NOMO-1 (cell line): ENCODE measurements around the gene EXD1.
A peak's percentile ranks its signal among the peaks of the same experiment; 100 is the strongest.
"Not testable (repeated sequence)": the region's sequence is repeated elsewhere in the genome, so short reads cannot be mapped to it uniquely, and the experiment has no call there.

Source experiments
- DNase-seq, 2 experiments: peaks; one replicate each; lab custom pipeline; 2025; ENCODE audit not compliant: unreplicated experiment in 2 of 2; lab: John Stamatoyannopoulos, UW

Gene EXD1, protein sequence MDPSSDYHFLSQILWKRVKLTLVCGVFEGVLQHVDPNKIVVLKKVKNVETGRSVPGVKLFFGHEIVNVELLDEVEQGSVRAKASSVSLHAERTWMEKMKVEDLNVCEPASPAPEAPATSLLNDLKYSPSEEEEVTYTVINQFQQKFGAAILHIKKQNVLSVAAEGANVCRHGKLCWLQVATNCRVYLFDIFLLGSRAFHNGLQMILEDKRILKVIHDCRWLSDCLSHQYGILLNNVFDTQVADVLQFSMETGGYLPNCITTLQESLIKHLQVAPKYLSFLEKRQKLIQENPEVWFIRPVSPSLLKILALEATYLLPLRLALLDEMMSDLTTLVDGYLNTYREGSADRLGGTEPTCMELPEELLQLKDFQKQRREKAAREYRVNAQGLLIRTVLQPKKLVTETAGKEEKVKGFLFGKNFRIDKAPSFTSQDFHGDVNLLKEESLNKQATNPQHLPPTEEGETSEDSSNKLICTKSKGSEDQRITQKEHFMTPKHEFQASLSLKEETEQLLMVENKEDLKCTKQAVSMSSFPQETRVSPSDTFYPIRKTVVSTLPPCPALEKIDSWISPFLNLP

DNA sequence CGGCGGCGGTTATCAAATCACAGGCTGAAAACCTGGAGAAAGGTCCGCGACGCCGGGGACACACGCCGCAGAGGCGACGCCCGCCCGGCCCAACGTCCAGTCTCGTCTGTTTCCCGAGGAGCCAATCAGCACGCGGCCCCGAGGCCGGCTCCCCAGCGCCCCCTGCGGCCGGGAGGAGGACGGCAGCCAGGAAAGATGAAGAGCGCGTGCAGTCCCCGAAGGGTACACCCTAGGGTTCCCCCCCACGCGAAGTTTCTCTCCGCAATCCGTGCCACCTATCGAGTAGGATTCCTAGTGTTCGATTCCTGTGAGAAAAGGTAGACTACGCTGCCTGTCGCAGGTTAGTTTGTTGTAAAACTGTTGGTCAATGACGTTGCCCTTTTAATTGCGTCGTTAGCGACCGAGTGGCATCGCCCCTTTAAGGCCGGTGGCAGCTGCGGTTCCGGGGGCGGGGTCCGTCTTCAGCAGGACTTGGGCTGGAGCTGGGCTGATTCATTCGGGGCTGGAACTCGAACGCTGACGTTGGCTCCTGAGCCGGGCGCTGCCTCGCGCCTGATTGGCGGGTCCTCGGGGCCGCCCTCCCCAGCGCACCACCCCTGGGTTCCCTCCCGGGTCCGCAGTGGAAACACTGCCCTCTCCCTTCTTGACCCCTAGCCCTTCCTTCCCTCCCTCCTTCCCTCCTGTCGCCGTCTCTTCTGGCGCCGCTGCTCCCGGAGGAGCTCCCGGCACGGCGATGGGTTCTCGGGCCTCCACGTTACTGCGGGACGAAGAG is at the start of gene EXD1, which contains the start of gene CHP1:
Gene EXD1, minus strand, starts transcription at position 108 of the 772 bp plus-strand sequence. CDS start 4,182 bp downstream, outside the sequence.
Gene CHP1, plus strand, starts transcription at position 619 of the 772 bp plus-strand sequence. Its CDS starts 115 bp downstream, at position 734.
- DNase-seq = peak; percentile 96 to 98

DNA sequence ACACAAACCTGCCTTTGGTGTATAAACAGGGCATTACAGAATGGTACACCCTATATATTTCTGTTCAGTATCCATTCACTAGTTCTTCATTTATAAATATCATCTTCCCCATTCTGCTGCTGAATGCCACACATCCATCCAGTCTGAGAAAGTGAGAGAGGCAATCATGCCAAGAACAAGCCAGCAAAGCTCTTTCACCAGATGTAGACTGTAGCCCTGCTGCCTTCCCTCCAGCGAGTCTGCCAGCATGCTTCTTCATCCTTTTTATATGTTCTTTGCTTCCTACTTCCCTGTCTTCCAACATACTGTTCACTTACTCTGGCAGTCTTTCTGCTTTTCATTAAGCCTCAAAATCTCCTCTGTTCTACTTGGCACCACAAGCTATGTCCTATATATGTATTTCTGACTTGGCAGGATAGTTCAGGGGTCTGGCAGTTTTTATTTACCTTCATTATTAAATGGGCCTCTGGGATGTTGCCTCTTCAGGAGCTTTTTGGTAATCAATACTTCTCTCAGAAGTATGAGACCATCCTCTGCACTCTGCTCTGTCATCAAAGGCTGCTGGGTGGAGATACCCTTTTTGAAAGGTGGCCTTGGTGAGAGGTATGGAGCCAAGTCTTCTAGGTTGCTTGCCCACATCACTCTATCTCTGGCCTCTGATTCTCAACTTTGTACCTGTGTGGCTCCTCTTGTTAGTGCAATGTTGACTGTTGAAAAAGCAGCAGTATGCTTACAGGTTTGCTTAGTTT is 49.2 kb upstream of the EXD1 start:
- DNase-seq = no peak

GRCh38 chr15:41278319-41278718 is 47.8 kb upstream of the EXD1 start:
- DNase-seq = peak; percentile 64 to 73

DNA sequence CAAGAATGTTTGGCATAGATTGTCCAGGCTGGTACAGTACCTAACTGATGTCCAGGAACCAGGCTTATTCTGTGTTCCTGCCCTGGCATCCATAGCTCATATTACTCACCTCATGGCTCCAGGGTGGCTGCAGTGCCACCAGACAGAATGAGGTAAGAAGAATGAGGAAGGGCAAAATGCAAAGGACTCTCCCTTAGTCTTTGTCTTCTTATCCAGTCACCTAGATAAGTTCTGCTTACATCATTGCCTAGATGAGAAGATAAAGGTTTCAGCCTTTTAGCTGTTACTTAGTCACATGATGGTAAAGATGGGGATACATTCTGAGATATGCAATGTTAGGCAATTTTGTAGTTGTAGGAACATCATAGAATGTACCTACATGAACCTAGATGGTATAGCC is 46.3 kb upstream of the EXD1 start:
- no peak for DNase-seq

DNA sequence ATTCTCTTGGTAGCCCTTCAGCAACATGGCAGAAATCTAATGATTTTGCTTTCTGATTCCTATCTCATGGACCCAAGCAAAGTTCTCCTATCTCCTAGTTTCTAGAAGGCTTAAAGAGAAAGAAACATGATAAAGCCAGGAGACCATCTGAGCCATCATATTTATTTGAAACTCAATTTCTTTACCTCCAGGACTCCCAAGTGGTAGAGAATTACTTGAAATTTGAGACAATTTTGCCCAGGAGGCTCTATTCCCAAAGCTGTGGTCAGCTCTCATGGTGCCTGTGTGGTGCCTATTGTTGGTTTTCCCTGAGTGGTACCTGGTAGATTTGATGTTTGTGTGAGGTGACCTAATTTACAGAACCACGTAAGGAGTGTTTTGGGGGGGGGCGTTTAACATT is 39.3 kb upstream of the EXD1 start:
- no peak for DNase-seq

GRCh38 chr15:41263891-41264351 is 33.4 kb upstream of the EXD1 start:
- DNase-seq = peak in 1 of 2 experiments; percentile 74

GRCh38 chr15:41262571-41262970 is 32.0 kb upstream of the EXD1 start:
- no peak for DNase-seq

DNA sequence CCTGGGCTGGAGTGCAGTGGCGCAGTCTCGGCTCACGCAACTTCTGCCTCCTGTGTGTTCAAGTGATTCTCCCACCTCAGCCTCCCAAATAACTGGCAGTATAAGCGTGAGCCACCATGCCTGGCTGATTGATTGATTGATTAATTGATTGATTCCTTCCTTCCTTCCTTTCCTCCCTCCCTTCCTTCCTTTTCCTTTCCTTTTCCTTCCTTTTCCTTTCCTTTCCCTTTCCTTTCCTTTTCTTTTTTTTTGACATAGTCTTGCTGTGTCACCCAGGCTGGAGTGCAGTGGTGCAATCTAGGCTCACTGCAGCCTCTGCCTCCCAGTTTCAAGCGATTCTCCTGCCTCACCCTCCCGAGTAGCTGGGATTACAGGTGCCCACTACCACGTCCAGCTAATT is 30.4 kb upstream of the EXD1 start:
- DNase-seq = not testable (repeated sequence)

DNA sequence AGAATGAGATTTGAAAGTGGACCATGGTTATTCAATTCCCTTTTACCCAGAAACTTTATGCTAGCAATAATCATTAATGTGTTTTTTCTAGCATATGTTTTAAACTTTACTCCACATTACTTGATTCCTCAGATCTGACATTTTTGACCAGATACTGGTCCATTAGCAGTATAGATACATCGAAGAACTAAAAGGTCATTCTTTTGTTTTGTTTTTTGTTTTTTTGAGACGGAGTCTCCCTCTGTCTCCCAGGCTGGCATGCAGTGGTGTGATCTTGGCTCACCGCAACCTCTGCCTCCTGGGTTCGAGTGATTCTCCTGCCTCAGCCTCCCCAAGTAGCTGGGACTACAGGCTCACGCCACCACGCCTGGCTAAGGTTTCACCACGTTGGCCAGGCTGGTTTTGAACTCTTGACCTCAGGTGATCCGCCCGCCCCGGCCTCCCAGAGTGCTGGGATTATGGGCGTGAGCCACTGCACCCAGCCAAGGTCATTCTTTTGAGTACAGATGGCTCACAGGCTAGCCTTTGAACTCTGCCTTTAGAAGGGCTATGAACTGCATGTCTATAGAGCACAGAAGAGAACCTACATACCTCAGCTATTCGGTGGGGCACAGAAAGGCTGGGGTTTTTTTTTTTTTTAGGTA is 29.1 kb upstream of the EXD1 start:
- no peak for DNase-seq

DNA sequence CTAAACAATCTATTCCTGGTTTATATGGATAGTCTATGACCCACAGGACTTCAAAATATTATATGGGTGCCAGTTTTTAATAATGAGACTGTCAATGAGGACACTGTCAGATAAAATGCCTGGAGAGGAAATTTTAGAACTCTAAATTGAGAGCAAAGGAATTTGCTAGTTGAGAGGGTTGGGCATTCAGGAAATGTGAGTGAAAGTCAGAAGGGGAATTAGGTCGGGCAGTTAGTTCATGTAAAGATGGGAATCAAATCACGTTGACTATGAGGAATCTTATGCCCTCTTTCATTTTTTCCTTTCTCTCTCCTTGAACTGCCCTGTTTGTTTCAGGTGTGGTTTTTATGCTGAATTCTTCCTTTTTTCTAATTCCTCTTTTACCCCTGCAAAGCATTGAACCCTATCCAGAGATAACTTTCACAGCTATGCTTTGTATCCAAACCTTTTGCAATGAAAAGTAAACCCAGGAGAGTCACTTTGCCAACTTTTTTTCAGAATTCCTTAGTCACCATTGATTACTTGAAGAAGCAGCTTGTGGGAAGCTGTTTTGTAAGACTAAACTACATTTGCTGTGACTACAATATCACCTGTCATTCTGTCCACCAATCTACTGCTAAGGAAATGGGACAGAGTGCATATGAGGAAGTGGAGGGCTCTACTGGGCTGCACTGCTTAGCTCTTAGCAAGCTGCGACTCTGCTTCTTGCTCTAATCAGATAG is 28.4 kb upstream of the EXD1 start:
- peak; percentile 51 to 77 for DNase-seq

DNA sequence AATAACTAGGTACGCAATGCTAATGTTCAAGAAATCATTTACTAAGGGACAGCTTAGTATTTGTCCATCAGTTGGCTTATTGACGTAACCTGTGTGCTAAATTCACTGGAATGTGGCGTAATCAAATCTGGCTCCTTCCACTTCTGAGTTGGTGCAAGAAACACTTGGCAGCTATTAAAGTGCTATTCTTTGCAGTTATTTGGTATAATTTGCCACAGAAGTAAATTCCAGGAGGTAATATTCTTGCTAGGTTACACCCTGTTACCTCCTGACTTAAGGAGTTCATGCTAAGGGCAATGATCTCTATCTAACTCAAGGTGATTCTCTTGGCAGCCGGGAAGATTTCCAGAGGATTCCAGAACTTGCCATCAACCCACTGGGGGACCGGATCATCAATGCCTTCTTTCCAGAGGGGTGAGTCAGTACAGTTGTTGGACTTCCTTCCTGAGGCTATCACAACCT is 26.1 kb upstream of the EXD1 start:
- DNase-seq = peak; percentile 41 to 67

GRCh38 chr15:41256103-41256502 is 25.5 kb upstream of the EXD1 start:
- DNase-seq = no peak

DNA sequence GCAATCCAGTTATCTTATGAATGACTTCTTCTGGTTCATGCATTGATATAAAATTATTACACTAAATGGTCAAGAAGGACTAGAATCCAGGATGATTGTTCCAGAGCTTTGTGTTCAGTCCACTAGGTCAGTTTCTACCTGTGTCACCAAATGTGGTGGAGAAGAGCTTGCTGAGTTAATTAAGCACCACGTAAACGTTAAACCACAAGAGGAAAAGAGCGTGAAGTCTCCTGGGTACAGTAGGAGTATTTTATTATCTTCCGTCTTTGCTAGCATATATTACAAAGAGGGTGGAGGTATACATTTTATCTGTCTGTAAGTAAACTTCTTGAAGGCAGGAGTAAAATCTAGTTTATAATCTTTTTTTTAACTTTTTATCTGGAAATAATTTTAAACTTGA is 24.0 kb upstream of the EXD1 start:
- DNase-seq = peak; percentile 9 to 67

DNA sequence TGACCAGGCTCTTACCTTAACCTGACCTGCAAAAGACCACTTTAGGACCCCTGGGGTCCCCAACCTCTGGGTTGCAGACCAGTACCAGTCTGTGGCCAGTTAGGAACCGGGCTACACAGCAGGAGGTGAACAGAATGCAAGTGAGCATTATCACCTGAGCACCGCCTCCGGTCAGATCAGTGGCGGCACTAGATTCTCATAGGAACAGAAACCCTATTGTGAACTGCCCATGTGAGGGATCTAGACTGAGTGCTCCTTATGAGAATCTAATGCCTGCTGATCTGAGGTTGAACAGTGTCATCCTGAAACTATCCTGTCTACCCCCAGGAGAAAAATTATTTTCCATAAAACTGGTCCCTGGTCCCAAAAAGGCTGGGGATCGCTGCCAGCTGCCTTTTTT is 20.9 kb upstream of the EXD1 start:
- no peak for DNase-seq

GRCh38 chr15:41250745-41251144 is 20.2 kb upstream of the EXD1 start:
- not testable (repeated sequence) for DNase-seq

DNA sequence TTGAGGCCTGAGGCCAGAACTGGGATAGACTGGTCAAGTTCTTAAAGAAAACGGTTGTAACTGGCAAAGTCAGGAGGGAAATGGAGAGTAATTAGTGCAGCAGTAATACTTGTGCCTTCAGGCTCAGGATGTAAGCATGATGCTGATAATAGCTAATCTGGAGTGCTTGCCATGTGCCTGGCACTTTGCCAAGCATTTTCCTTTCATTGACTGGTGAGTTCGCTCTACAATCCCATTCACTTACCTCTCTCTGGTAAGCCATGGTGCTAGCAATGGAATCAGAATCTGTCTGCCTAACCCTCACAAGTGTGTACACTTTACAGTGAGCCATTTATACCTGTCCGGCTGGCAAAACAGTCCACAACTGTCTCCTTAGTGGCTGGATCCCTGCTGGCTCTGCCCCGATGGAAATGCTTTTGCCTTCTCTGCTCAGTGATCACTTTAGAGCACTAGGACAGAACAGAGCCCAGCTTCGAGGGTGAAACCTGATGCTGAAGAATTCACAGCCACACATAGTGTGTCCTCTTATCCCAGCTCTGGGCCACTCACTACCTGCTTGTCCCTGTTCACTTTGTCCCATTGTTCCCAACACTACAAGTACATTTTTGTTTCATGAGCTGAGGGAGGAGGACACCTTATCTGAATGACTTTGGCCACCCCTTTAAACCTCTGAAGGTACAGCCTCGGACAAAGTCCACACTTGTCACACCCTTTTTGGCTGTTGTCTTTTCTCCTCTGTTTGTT is 10.8 kb upstream of the EXD1 start:
- DNase-seq = no peak

GRCh38 chr15:41238100-41238499 is 7.5 kb upstream of the EXD1 start:
- DNase-seq = no peak

DNA sequence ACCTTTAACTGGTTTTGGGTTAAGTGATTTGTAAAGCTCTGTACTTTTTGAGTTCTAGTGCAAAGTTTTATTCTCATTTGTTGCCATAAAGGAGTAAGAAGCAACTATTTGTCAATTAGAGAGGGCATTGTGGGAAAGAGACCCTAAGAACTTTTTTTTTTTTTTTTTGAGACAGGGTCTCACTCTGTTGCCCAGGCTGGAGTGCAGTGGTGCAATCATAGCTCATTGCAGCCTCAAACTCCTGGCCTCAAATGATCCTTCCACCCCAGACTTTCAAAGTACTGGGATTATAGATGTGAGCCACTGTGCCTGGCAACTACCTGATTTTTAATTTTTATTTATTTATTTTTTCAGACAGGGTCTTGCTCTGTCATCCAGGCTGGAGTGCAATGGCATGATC is 5.4 kb upstream of the EXD1 start:
- no peak for DNase-seq

DNA sequence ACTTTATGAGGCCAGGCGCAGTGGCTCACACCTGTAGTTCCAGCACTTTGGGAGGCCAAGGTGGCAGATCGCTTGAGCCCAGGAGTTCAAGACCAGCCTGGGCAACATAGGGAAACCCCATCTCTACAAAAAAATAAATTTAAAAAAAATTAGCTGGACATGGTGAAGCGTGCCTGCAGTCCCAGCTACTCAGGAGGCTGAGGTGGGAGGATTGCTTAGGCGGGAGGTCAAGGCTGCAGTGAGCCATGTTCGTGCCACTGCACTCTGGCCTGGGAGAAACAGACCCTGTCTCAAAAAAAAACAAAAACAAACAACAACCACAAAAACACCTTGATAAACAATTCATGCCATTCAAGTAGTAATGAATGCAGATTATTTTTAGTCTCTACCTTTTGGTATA is 4.7 kb upstream of the EXD1 start:
- not testable (repeated sequence) for DNase-seq
